ENCODE measurements around the gene SSR2.

The SSR2 gene

DNA sequence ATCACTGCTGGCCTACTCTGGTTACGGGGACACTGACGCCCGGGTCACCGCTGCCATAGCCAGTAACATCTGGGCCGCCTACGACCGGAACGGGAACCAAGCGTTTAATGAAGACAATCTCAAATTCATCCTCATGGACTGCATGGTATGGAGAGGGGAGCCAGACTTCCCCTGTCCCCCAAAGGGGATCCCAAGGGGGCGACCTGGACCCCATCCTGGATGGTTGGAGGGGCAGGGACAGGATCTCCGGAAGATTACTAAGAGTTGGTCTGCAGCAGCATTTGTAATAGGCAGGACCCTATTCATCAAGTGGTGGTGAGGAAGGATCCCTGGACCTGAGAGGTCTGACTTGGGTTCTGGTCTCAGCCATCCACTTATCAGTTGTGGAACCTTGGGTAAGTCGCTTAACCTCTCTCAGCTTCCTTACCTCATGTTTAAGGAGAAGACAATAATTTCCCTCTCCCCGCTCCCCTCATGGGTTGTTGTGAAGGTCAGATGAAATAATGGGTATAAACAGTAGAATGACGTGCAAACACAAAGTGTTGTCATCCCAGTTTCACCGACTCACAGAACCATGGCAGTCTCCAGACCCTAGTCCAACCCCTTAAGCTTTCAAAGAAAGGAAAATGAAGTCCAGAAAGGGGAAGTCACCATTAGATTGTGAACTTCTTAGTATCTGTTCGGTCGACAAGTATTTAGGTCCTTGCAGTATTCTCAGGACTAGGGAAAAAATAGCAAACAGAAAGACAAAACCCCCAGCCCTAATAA lies 34.7 kb upstream of the SSR2 start:
- H3K18ac ChIP-seq (ENCODE audit: low read length), result peak overlapping the region; percentile 99
- peaks cover 4 to 7% of the 10 kb centered on the region in 2 donors for H3K4me1 ChIP-seq (ENCODE audit: control insufficient read depth in 2 of 2, insufficient read depth in 1 of 2, low read depth in 1 of 2, low read length in 2 of 2)
- peaks cover 10 to 41% of the 10 kb centered on the region in 2 donors for H3K36me3 ChIP-seq (replicated peaks in 1 of 2; ENCODE audit: control insufficient read depth in 2 of 2, insufficient read depth in 2 of 2, low read length in 2 of 2)
- peak overlapping the region; percentile 100 for H3K4me2 ChIP-seq (ENCODE audit: insufficient read depth, low read length, poor library complexity, severe bottlenecking)
- H2AFZ ChIP-seq (ENCODE audit: low read length), result peak overlapping the region; percentile 100
- H3K14ac ChIP-seq (ENCODE audit: low read length), result peak overlapping the region; percentile 99
- H4K91ac ChIP-seq (ENCODE audit: low read depth, low read length, poor library complexity), result no peak overlapping the region
- H3K4me3 ChIP-seq (ENCODE audit: low read length in 2 of 2), result peak overlapping the region; percentile 92 to 100
- H2BK15ac ChIP-seq (ENCODE audit: low read length), result peak overlapping the region; percentile 79
- DNase-seq (ENCODE audit: low spot score), result no peak
- no peaks in the 10 kb centered on the region for H3K9me3 ChIP-seq (replicated peaks in 1 of 2; ENCODE audit: control insufficient read depth in 2 of 2, insufficient read depth in 1 of 2, low read depth in 1 of 2, low read length in 2 of 2)
- H2AK5ac ChIP-seq (ENCODE audit: low read depth, low read length), result peak overlapping the region; percentile 94
- H3K4ac ChIP-seq (ENCODE audit: low read length), result no peak overlapping the region
- H2BK12ac ChIP-seq (ENCODE audit: low read length), result no peak overlapping the region
- no peaks in the 10 kb centered on the region for H3K27me3 ChIP-seq (ENCODE audit: control insufficient read depth in 3 of 3, insufficient read depth in 3 of 3, low read depth in 1 of 3, low read length in 3 of 3)
- H3K27ac ChIP-seq (replicated peaks; ENCODE audit: low read length), result no peak overlapping the region
- WGBS, 2 donors (ENCODE audit: extremely low coverage in 2 of 2, insufficient read length in 2 of 2, insufficient replicate concordance in 1 of 2), result no CpG with 5 or more reads among the region's 17 CpGs
- peak overlapping the region; percentile 95 for H3K9ac ChIP-seq (ENCODE audit: low read depth, low read length, poor library complexity)
- peak overlapping the region; percentile 98 for H2BK5ac ChIP-seq (ENCODE audit: low read length)
- H3K79me1 ChIP-seq (ENCODE audit: low read depth, low read length), result peaks cover 8% of the 10 kb centered on the region
- no peak overlapping the region for H2BK120ac ChIP-seq (ENCODE audit: low read depth, low read length)
- H3K23ac ChIP-seq (ENCODE audit: low read depth, low read length, poor library complexity), result peak overlapping the region; percentile 52
- no peak overlapping the region for H4K8ac ChIP-seq (ENCODE audit: low read depth, low read length)

DNA sequence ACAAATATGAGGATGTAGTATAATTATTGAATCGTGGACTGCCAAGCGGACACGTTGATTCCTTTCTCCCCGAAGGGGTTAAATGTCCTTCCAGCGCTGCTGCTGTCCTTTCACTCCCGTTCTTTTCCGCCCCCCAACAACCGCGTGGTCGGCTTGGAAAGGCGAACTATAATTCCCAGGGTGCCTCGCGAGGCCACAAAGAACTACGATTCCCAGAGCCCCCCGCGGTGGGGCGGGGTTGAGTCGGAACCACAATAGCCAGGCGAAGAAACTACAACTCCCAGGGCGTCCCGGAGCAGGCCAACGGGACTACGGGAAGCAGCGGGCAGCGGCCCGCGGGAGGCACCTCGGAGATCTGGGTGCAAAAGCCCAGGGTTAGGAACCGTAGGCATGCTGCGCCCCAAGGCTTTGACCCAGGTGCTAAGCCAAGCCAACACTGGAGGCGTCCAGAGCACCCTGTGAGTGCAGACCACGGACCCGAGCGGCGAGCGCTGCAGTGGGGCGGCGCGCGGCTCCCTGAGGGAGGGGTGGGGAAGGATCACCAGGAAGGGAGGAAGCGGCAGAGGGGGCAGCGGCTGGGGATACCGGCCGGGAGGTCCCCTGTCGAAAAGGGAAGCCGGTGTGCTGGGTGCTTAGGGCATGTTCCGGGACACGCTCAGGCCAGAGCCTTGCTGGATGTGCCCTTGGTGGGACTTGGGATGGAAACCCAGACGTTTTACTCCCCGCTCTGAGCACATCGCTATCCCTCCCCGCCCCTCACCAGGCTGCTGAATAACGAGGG lies 33.9 kb upstream of the SSR2 start, which contains the start of gene LAMTOR2:
TSS of gene LAMTOR2 (plus strand) at position 283 of the 781 bp plus-strand sequence. CDS start at position 391, 108 bp downstream.
- H3K18ac ChIP-seq (ENCODE audit: low read length), result peak within 1 kb of the TSS; percentile 99
- H4K91ac ChIP-seq (ENCODE audit: low read depth, low read length, poor library complexity), result no peak within 1 kb of the TSS
- peak within 1 kb of the TSS; percentile 92 to 100 for H3K4me3 ChIP-seq (ENCODE audit: low read length in 2 of 2)
- H2BK12ac ChIP-seq (ENCODE audit: low read length), result no peak within 1 kb of the TSS
- peak within 1 kb of the TSS; percentile 52 for H3K23ac ChIP-seq (ENCODE audit: low read depth, low read length, poor library complexity)
- H3K4me2 ChIP-seq (ENCODE audit: insufficient read depth, low read length, poor library complexity, severe bottlenecking), result peak within 1 kb of the TSS; percentile 100
- H3K36me3 ChIP-seq (replicated peaks in 1 of 2; ENCODE audit: control insufficient read depth in 2 of 2, insufficient read depth in 2 of 2, low read length in 2 of 2), result peaks cover 17 to 48% of the 10 kb centered on the region in 2 donors
- H3K14ac ChIP-seq (ENCODE audit: low read length), result peak within 1 kb of the TSS; percentile 99
- DNase-seq (ENCODE audit: low spot score), result peak; percentile 99
- peak within 1 kb of the TSS; percentile 98 for H2BK5ac ChIP-seq (ENCODE audit: low read length)
- no CpG with 5 or more reads among the region's 53 CpGs for WGBS, 2 donors (ENCODE audit: extremely low coverage in 2 of 2, insufficient read length in 2 of 2, insufficient replicate concordance in 1 of 2)
- peaks cover 4 to 7% of the 10 kb centered on the region in 2 donors for H3K4me1 ChIP-seq (ENCODE audit: control insufficient read depth in 2 of 2, insufficient read depth in 1 of 2, low read depth in 1 of 2, low read length in 2 of 2)
- H3K27me3 ChIP-seq (ENCODE audit: control insufficient read depth in 3 of 3, insufficient read depth in 3 of 3, low read depth in 1 of 3, low read length in 3 of 3), result no peaks in the 10 kb centered on the region
- H3K79me1 ChIP-seq (ENCODE audit: low read depth, low read length), result peaks cover 10% of the 10 kb centered on the region
- H2BK120ac ChIP-seq (ENCODE audit: low read depth, low read length), result peak within 1 kb of the TSS; percentile 93
- peak within 1 kb of the TSS; percentile 89 for H4K8ac ChIP-seq (ENCODE audit: low read depth, low read length)
- peak within 1 kb of the TSS; percentile 95 for H3K9ac ChIP-seq (ENCODE audit: low read depth, low read length, poor library complexity)
- H2AK5ac ChIP-seq (ENCODE audit: low read depth, low read length), result peak within 1 kb of the TSS; percentile 94
- H2AFZ ChIP-seq (ENCODE audit: low read length), result peak within 1 kb of the TSS; percentile 100
- peak within 1 kb of the TSS; percentile 99 for H3K27ac ChIP-seq (replicated peaks; ENCODE audit: low read length)
- H3K9me3 ChIP-seq (replicated peaks in 1 of 2; ENCODE audit: control insufficient read depth in 2 of 2, insufficient read depth in 1 of 2, low read depth in 1 of 2, low read length in 2 of 2), result no peaks in the 10 kb centered on the region
- peak within 1 kb of the TSS; percentile 79 for H2BK15ac ChIP-seq (ENCODE audit: low read length)
- peak within 1 kb of the TSS; percentile 81 for H3K4ac ChIP-seq (ENCODE audit: low read length)

DNA sequence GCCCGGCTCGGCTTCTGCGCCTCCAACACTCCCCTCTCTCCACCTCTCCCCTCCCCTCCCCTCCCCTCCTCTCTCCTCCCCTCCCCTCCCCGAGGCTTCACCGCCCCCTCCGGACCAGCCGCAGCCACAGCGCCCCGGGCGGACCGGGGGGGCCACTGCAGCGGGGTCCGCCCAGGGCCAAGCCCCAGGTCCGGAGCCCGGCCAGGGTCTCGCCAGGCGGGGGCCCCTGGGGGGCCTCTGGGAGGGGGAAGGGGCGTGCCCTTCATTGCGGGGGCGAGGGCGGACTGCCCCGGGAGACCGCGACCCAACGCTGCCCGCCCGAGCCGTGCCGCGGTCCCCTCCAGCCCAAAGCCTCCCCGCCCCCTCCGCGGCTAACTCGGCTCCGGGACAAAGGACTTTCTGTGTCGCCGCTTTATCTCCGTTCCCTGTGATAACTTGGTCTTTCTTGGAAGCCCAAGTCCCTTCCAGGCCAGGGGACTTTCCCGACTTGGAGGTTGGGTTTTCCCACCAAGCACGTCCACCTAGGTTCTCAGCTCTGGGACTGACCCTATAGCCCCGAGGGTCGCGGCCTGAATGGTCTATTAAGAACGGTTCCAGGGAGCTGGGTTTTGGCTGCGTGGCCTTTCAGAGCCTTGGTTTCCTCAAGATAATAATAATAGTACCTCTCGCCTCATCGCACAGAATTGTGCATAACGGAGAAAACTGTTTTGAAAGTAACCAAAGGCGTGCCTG lies 33.2 kb upstream of the SSR2 start, which contains the start of gene UBQLN4:
TSS of gene UBQLN4 (minus strand) at position 31 of the 732 bp plus-strand sequence. CDS start 97 bp downstream, outside the sequence.
- peak within 1 kb of the TSS; percentile 100 for H2AFZ ChIP-seq (ENCODE audit: low read length)
- peak within 1 kb of the TSS; percentile 62 for H3K23ac ChIP-seq (ENCODE audit: low read depth, low read length, poor library complexity)
- peak within 1 kb of the TSS; percentile 78 for H2AK5ac ChIP-seq (ENCODE audit: low read depth, low read length)
- H4K8ac ChIP-seq (ENCODE audit: low read depth, low read length), result no peak within 1 kb of the TSS
- no peak within 1 kb of the TSS for H2BK12ac ChIP-seq (ENCODE audit: low read length)
- peak within 1 kb of the TSS; percentile 98 for H2BK5ac ChIP-seq (ENCODE audit: low read length)
- peak within 1 kb of the TSS; percentile 92 to 100 for H3K4me3 ChIP-seq (ENCODE audit: low read length in 2 of 2)
- H3K27ac ChIP-seq (replicated peaks; ENCODE audit: low read length), result peak within 1 kb of the TSS; percentile 99
- H3K14ac ChIP-seq (ENCODE audit: low read length), result no peak within 1 kb of the TSS
- peak within 1 kb of the TSS; percentile 87 for H3K4me2 ChIP-seq (ENCODE audit: insufficient read depth, low read length, poor library complexity, severe bottlenecking)
- H2BK120ac ChIP-seq (ENCODE audit: low read depth, low read length), result peak within 1 kb of the TSS; percentile 93
- peaks cover 22 to 56% of the 10 kb centered on the region in 2 donors for H3K36me3 ChIP-seq (replicated peaks in 1 of 2; ENCODE audit: control insufficient read depth in 2 of 2, insufficient read depth in 2 of 2, low read length in 2 of 2)
- peak; percentile 87 for DNase-seq (ENCODE audit: low spot score)
- H3K4me1 ChIP-seq (ENCODE audit: control insufficient read depth in 2 of 2, insufficient read depth in 1 of 2, low read depth in 1 of 2, low read length in 2 of 2), result peaks cover 4 to 7% of the 10 kb centered on the region in 2 donors
- H3K9me3 ChIP-seq (replicated peaks in 1 of 2; ENCODE audit: control insufficient read depth in 2 of 2, insufficient read depth in 1 of 2, low read depth in 1 of 2, low read length in 2 of 2), result no peaks in the 10 kb centered on the region
- H4K91ac ChIP-seq (ENCODE audit: low read depth, low read length, poor library complexity), result no peak within 1 kb of the TSS
- H2BK15ac ChIP-seq (ENCODE audit: low read length), result peak within 1 kb of the TSS; percentile 67
- H3K27me3 ChIP-seq (ENCODE audit: control insufficient read depth in 3 of 3, insufficient read depth in 3 of 3, low read depth in 1 of 3, low read length in 3 of 3), result no peaks in the 10 kb centered on the region
- H3K4ac ChIP-seq (ENCODE audit: low read length), result peak within 1 kb of the TSS; percentile 81
- WGBS, 2 donors (ENCODE audit: extremely low coverage in 2 of 2, insufficient read length in 2 of 2, insufficient replicate concordance in 1 of 2), result no CpG with 5 or more reads among the region's 49 CpGs
- H3K18ac ChIP-seq (ENCODE audit: low read length), result peak within 1 kb of the TSS; percentile 96
- H3K9ac ChIP-seq (ENCODE audit: low read depth, low read length, poor library complexity), result peak within 1 kb of the TSS; percentile 86
- peaks cover 10% of the 10 kb centered on the region for H3K79me1 ChIP-seq (ENCODE audit: low read depth, low read length)

All from neuronal stem cell (in vitro differentiated cells).